PC-3 (cell line): Measurements from ENCODE around the gene JUNB. TPM values are rescaled to one million over a fixed set of nuclear protein-coding genes. Genes with fewer than 3 reads are reported as not detected.

Experiments
- ATAC-seq: fragments of 200-7000 bp; cut with Tn5 transposase; 2 replicates; pipeline ENCODE4 v1.9.1; 2020; ENCODE audit warnings: mild to moderate bottlenecking, moderate library complexity
- BruUV-seq: library from RNA; stranded (reverse); fragments of 400-500 nt; replicated peaks from 2 replicates; lab custom pipeline; 2021; lab: Mats Ljungman, UMichigan
- CTCF ChIA-PET: fragments of 300-600 bp; sonication (Branson Sonifier 250); formaldehyde crosslinking; loops from one replicate; lab custom pipeline; 2022; ENCODE audit warnings: antibody characterized with exemption; lab: Charles Lee
- POLR2A ChIA-PET: fragments of 300-600 bp; sonication (Branson Sonifier 250); formaldehyde crosslinking; loops from one replicate; lab custom pipeline; 2022; ENCODE audit warnings: antibody characterized with exemption; ENCODE audit not compliant: unreplicated experiment; lab: Charles Lee
- DNase-seq: peaks from one replicate; pipeline ENCODE4 v3.0.0-alpha.2; 2015
- H2AFZ ChIP-seq: fragments of 300-600 bp; sonication (generic); 2 replicates; pipeline ENCODE4 v1.6.0; 2016; ENCODE audit warnings: antibody characterized with exemption, low read length
- H3F3A ChIP-seq: fragments of 300-600 bp; sonication (generic); one replicate; pipeline ENCODE4 v1.6.0; 2017; ENCODE audit warnings: antibody characterized with exemption, low read length, control low read depth, mild to moderate bottlenecking; ENCODE audit not compliant: unreplicated experiment
- H3K27ac ChIP-seq: fragments of 300-600 bp; sonication (generic); 2 replicates; pipeline ENCODE4 v1.5.1; 2016; ENCODE audit warnings: mild to moderate bottlenecking, low read length
- H3K27me3 ChIP-seq: fragments of 300-600 bp; sonication (generic); 2 replicates; pipeline ENCODE4 v1.6.1; 2016; ENCODE audit warnings: low read length, mixed read lengths
- H3K36me3 ChIP-seq: fragments of 300-600 bp; sonication (generic); 2 replicates; pipeline ENCODE4 v1.6.1; 2016; ENCODE audit warnings: low read depth, mixed run types, low read length, mixed read lengths
- H3K4me1 ChIP-seq: fragments of 300-600 bp; sonication (generic); 2 replicates; pipeline ENCODE4 v1.5.1; 2016; ENCODE audit warnings: low read length; ENCODE audit not compliant: insufficient read depth
- H3K4me2 ChIP-seq: fragments of 300-600 bp; sonication (generic); 2 replicates; pipeline ENCODE4 v1.6.0; 2016; ENCODE audit warnings: low read length
- H3K4me3 ChIP-seq: fragments of 300-600 bp; sonication (generic); 2 replicates; pipeline ENCODE4 v1.5.1; 2016; ENCODE audit warnings: mild to moderate bottlenecking, low read length, mixed read lengths
- H3K79me2 ChIP-seq: fragments of 300-600 bp; sonication (generic); 2 replicates; pipeline ENCODE4 v1.6.1; 2017; ENCODE audit warnings: low read length, mixed read lengths
- H3K9ac ChIP-seq: fragments of 300-600 bp; sonication (generic); 2 replicates; pipeline ENCODE4 v1.6.0; 2016; ENCODE audit warnings: mild to moderate bottlenecking, low read length
- H3K9me2 ChIP-seq: fragments of 300-600 bp; sonication (generic); replicated peaks from 2 replicates; pipeline ENCODE4 v1.6.1; 2016; ENCODE audit warnings: mixed run types, low read length, mixed read lengths
- H3K9me3 ChIP-seq: fragments of 300-600 bp; sonication (generic); 2 replicates; pipeline ENCODE4 v1.6.1; 2016; ENCODE audit warnings: low read length, mixed read lengths
- H4K20me1 ChIP-seq: fragments of 300-600 bp; sonication (generic); 2 replicates; pipeline ENCODE4 v1.6.1; 2016; ENCODE audit warnings: low read length, mixed read lengths
- CTCF ChIP-seq: fragments of 300-600 bp; sonication (generic); conservative IDR thresholded peaks from 2 replicates; pipeline ENCODE4 v1.5.1; 2017; ENCODE audit warnings: antibody characterized with exemption, low read depth, mild to moderate bottlenecking, low read length
- EZH2 ChIP-seq: fragments of 300-600 bp; sonication (generic); IDR thresholded peaks from one replicate; pipeline ENCODE4 v1.6.1; 2017; ENCODE audit warnings: antibody characterized with exemption, mild to moderate bottlenecking, low read length; ENCODE audit not compliant: unreplicated experiment
- EZH2phosphoT487 ChIP-seq: fragments of 300-600 bp; sonication (generic); IDR thresholded peaks from 2 replicates; pipeline ENCODE4 v1.6.1; 2018; ENCODE audit warnings: mild to moderate bottlenecking, antibody characterized with exemption, low read length, borderline replicate concordance
- intact Hi-C: fragments of 100-400 bp; cut with micrococcal nuclease; formaldehyde crosslinking; loops from 2 replicates; pipeline ENCODE4 v1.9.0; 2023
- total RNA-seq: library from RNA; depleted of rRNA; stranded (reverse); fragments of >200 nt; gene quantifications from 2 replicates; pipeline ENCODE4 v1.2.3, GENCODE V29; 2014

JUNB gene
- total RNA-seq, 1 experiment from 2014 or later = 343 TPM

- Histone ChIP-seq H2AFZ (peak overlapping the region; percentile 86), H4K20me1 (no peaks in the 10 kb centered on the region), H3K27me3 (no peaks in the 10 kb centered on the region), H3K4me3 (peak overlapping the region; percentile 68), H3K4me2 (peak overlapping the region; percentile 89), H3K36me3 (no peaks in the 10 kb centered on the region), H3F3A (peaks cover 5% of the 10 kb centered on the region), H3K27ac (peak overlapping the region; percentile 33; the same call in 1 of the 2 replicates), H3K79me2 (no peaks in the 10 kb centered on the region), H3K9ac (peak overlapping the region; percentile 59), H3K4me1 (peaks cover 44% of the 10 kb centered on the region), H3K9me2 (no peaks in the 10 kb centered on the region), H3K9me3 (no peaks in the 10 kb centered on the region)
- CTCF ChIA-PET = interaction anchor here (0.6 to 1.3 kb wide), 6 partner anchors 11 to 1403 kb away, joined by 3 to 6 read pairs (median 4); no protein-coding TSS in a partner anchor
- POLR2A ChIA-PET = interaction anchor here (0.6 to 1.4 kb wide), 3 partner anchors 13 to 95 kb away, joined by 8 to 17 read pairs (median 11); partner anchors contain the start of gene JUNB
- intact Hi-C loops = loop anchor here (5.0 kb wide), 1 partner anchor 69 kb away; no protein-coding TSS in a partner anchor
- no peak for TF ChIP-seq EZH2
- no peak for TF ChIP-seq CTCF
- no peak for TF ChIP-seq EZH2phosphoT487
- ATAC-seq (peak; percentile 23), DNase-seq (peak; percentile 58)
- TSS peak; percentile 44 for BruUV-seq
These were observed 13.0 kb upstream of the JUNB start for GRCh38 chr19:12778017-12778904.

- Histone ChIP-seq H3K9ac (0 out of 2 replicates have a peak overlapping the region, but pooled peaks have one; percentile 59), H3K27ac (peak overlapping the region; percentile 33; the same call in 1 of the 2 replicates), H3K4me3 (peak overlapping the region; percentile 68), H3K4me2 (peak overlapping the region; percentile 89), H3F3A (peaks cover 6% of the 10 kb centered on the region), H3K9me2 (no peaks in the 10 kb centered on the region), H3K27me3 (no peaks in the 10 kb centered on the region), H3K36me3 (no peaks in the 10 kb centered on the region), H2AFZ (peak overlapping the region; percentile 86), H3K79me2 (no peaks in the 10 kb centered on the region), H3K9me3 (no peaks in the 10 kb centered on the region), H3K4me1 (peaks cover 44% of the 10 kb centered on the region), H4K20me1 (no peaks in the 10 kb centered on the region)
- DNase-seq (no peak), ATAC-seq (no peak)
- POLR2A ChIA-PET = interaction anchor here (0.8 kb wide), 1 partner anchor 13 kb away, joined by 8 read pairs; the partner anchor contains the start of gene JUNB
- no TSS peak for BruUV-seq
- TF ChIP-seq EZH2phosphoT487 = no peak
- intact Hi-C loops = loop anchor here (5.0 kb wide), 1 partner anchor 68 kb away; no protein-coding TSS in a partner anchor
- CTCF ChIA-PET = interaction anchor here (1.0 to 1.3 kb wide), 2 partner anchors 10 to 17 kb away, joined by 4 to 5 read pairs; no protein-coding TSS in a partner anchor
These were observed 12.5 kb upstream of the JUNB start for GRCh38 chr19:12778905-12779161.

- no peak overlapping the region for H3K4me3 ChIP-seq
- H3K4me1 ChIP-seq = peaks cover 44% of the 10 kb centered on the region
- H3K27ac ChIP-seq = no peak overlapping the region
- TF ChIP-seq EZH2phosphoT487 = no peak
- peak; percentile 15; the same call in 1 of the 2 replicates for TF ChIP-seq CTCF
- TF ChIP-seq EZH2 = no peak
- DNase-seq (peak; percentile 27), ATAC-seq (no peak)
- no peaks in the 10 kb centered on the region for H3K36me3 ChIP-seq
- peak overlapping the region; percentile 86; the same call in 1 of the 2 replicates for H2AFZ ChIP-seq
- H3K9me3 ChIP-seq = no peaks in the 10 kb centered on the region
- POLR2A ChIA-PET = no interaction called here
- H3K9ac ChIP-seq = 0 out of 2 replicates have a peak overlapping the region, but pooled peaks have one; percentile 59
- peak overlapping the region; percentile 89; the same call in 1 of the 2 replicates for H3K4me2 ChIP-seq
- BruUV-seq = no TSS peak
- H3K79me2 ChIP-seq = no peaks in the 10 kb centered on the region
- H3F3A ChIP-seq = peaks cover 5% of the 10 kb centered on the region
- no peaks in the 10 kb centered on the region for H3K27me3 ChIP-seq
- intact Hi-C loops = loop anchor here (5.0 kb wide), 1 partner anchor 68 kb away; no protein-coding TSS in a partner anchor
- H4K20me1 ChIP-seq = no peaks in the 10 kb centered on the region
- CTCF ChIA-PET = no interaction called here
- H3K9me2 ChIP-seq = no peaks in the 10 kb centered on the region
These were observed 11.9 kb upstream of the JUNB start for GRCh38 chr19:12779162-12779993.
